ENCODE data around the gene DNAH14.
"Not testable (repeated sequence)": the region's sequence is repeated elsewhere in the genome, so short reads cannot be mapped to it uniquely, and the experiment has no call there.

The DNAH14 gene

GRCh38 chr1:225360119-225360518, 430.6 kb downstream of the DNAH14 start:
- DNase-seq: no peak

DNA sequence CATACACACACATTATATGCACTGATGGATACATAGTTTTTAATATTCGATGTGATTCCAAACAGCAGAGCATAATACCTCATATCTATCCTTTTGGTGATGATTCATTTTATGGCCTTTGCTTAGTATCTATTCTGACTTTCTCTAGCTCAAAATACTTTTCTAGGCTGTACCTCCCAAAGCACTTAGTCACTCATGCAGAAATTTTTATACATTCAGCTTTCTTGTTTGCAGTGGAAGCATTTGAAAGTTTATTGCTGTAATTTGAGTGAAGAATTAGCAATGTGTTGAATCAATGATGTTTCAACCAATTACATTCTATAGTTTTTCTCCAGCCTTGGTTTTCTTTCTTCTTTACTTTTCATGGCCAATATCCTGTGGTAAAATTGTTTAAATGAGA, 431.7 kb downstream of the DNAH14 start:
- DNase-seq: no peak

GRCh38 chr1:225362805-225363204, 433.3 kb downstream of the DNAH14 start:
- no peak for DNase-seq

- DNase-seq: no peak
Measured at GRCh38 chr1:225364439-225364838, 435.0 kb downstream of the DNAH14 start.

GRCh38 chr1:225366018-225366417, 436.5 kb downstream of the DNAH14 start:
- DNase-seq: no peak

DNA sequence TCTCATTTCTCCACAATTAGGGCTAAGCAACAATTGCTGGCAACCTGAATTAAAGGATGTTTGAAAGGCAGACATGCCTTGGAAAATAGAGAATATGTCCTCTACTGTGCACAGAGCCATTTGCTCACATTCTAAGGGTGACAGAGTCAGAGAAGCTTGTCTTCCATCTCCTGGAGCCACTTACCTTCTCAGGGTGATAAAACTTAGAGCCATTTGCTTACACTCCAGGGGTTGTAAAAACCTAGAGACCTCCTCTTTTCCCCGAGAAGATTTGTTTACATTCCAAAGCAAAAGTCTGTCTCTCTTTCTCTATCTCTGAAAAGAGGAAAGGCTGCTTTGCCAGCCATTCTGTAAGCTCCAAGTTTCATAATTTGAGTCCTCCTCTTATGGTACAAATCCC, 437.1 kb downstream of the DNAH14 start:
- DNase-seq: no peak

DNA sequence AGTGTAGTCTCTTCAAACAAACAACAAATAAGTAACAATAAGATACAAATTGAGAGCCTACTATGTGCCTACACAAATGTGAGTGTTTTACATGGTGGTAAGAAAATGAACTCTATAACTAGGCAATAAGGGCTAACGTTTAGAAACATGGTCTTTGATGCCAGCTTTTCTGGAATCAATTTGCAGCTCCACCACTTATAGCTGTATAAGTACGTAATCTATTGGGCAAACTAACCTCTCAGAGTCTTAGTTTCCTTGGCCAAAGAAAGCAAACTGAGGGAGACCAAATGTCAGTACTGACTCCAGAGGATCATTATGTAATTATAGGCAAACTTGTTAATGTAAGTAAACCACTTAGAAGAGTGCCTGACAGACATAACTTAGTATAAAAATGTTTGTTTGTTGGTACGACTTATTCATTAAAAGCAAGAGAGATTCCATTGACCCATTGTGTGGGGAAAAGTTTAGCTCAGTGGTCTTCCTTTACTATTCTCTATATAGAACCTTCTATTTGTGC, 438.6 kb downstream of the DNAH14 start:
- no peak for DNase-seq

- no peak for DNase-seq
Measured at GRCh38 chr1:225371366-225372010, 442.0 kb downstream of the DNAH14 start.

GRCh38 chr1:225373155-225373554, 443.7 kb downstream of the DNAH14 start:
- DNase-seq: no peak

GRCh38 chr1:225374996-225375395, 445.5 kb downstream of the DNAH14 start:
- DNase-seq: no peak

- DNase-seq: no peak
Measured at GRCh38 chr1:225378880-225379279, 449.4 kb downstream of the DNAH14 start.

DNA sequence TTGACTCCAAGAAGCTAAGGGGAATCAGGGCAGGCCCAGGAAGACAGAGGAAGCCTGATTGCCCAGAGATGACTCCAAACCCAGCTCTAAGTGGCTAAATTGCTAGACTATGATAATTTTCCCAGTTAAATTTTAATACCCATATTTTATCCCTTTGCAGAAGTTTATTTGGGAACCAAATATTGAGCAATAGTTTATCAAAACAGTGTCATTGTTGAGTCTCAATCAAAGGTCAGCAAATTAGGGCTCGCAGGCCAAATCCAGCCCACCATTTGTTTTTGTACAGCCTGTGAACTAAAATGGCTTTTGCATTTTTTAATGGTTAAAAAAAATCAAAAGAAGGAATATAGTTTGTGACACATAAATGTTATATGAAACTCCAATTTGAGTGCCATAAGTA, 451.2 kb downstream of the DNAH14 start:
- DNase-seq: no peak

GRCh38 chr1:225386860-225387259, 457.4 kb downstream of the DNAH14 start:
- DNase-seq: not testable (repeated sequence)

DNA sequence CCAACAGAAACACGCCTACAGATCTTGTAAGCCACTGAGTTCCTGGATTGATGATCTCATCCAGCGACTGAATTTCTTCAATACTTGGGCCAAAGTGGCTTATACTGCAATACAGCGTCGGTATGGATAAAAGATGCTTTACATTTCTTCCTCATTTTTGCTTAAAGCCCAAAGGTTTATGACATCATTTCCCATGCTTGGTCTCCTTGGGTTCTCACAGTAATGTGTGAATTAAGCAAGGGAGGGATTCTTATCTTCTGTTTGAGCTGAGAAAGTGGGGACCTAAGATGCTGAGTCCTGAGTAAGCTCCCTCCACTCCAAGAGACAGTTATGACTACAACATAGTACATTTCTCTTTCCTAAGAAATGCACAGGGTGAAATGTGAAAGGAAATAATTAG, 458.9 kb downstream of the DNAH14 start:
- DNase-seq: no peak

DNA sequence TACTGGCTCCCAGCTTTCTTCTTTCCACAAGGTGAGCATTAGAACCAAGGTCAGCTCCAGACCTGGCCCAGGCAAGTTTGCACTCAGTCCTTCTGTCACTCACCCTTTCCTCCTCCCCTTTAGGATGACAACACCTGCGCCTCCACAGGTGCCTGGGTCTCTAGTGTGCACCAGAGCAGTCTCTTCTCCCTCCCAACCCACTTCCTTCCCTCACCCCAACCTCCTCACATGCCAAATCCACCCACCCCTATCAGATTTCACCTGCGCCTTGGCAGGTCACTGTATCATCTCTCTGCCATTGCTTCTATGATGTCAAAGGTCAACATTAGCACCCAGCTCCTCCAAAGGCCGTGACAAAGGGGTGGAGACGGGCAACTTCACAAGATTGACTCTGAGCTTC, 460.4 kb downstream of the DNAH14 start:
- DNase-seq: no peak

DNA sequence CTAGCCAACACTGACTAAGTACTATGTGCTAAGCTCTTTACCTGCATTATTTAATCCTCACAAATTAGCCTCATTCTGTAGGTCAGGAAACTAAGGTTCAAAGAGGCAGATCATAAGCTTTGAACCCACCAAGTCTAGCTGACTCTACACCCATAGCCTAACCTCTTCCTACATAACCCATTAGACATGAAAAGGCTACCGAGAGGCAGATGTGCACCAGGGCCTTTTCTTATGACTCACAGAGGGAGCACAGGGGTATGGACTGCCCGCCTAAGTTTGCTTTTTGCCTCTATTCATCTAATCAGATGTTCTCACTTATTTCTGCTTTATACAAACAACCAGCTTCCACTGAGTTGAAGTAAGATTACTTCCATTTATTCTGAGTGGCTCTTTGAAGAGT, 466.9 kb downstream of the DNAH14 start:
- DNase-seq: no peak

GRCh38 chr1:225400968-225401367, 471.5 kb downstream of the DNAH14 start:
- DNase-seq: no peak

DNA sequence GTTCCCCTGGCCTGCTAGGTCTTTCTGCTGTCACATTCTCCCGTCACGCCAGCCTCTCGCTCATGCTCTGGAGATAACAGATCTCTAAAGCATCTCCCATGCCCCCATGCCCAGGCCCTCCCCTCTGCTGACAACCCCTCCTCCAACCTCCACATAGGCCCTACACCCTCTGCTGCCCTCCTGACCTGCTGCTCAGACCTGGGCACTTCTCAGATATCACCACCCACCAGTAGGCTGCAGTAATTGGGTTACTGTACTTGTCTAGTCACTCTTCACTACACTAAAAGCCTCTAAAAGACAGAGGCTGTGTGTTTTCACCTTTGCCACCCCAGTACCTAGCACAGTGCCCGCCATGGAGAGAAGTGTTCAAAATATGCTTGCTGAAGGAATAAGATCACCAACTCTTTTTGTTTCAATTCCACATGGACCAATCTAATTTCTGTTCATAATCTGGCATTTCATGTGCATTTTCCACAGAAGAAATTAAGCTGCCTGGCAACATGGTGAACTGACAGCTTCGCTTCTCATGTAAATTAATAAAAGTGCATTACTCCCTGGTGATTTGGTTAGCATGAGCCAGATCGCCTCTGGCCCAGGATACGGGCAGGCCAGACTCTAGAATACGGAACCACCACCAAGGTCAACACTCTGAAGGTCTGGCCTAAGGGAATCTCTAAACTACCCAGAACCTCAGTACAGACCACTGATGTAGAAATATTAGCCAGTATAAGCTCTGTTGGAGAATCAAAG, 477.7 kb downstream of the DNAH14 start:
- DNase-seq: no peak

DNA sequence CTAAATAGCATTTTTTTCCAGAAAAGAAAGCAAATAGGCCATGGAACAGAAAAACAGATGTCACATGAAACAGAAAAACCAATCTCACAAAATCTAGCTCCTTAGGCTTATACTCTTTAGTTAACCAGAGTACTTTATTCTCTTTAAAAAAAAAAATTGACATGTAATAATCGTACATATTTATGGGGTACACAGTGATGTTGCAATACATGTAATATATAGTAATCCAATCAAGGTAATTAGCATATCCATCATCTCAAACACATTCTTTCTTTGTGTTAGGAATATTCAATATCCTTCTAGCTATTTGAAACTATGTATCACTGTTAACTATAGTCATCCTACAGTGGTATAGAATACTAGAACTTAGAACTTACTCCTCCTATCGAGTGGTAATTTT, 478.3 kb downstream of the DNAH14 start:
- no peak for DNase-seq

DNA sequence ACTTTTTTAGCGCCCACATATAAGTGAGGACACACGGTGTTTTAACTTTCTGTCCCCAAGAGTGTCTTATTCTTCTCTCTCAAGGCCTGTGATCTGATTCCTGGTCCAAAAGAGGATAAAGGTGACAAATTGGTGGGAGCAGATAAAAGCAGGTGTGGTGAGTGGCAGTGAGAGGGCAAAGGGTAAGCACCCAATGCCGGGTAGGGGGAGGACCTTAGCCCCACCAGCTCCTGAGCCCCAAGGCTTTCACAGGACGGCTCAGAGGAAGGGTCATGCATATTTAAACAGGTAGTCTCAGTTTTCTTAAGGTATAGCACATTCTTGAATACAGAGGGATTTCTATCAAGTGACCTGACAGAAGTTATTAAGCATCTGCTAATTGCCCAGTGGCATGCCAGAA, 478.8 kb downstream of the DNAH14 start:
- no peak for DNase-seq

GRCh38 chr1:225409051-225409450, 479.6 kb downstream of the DNAH14 start:
- no peak for DNase-seq

DNA sequence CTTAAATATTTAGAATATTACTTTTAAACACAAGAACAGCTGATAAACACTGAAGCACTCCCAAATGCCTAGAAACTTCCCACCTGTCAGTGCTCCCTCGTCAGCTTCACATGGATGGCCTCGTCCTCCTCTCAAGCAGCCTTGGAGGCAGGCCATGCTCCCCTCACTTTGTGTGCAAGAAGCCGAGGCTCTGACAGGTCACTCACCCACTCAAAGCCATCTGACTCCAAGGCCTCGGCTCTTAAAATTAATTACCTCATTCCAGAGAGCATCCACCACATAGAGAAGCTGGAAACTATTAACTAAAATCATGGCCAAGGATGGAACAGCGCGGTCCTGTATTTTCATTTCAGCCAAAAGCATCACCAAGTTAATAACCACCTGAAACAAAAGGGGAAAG, 480.6 kb downstream of the DNAH14 start:
- DNase-seq: no peak

DNA sequence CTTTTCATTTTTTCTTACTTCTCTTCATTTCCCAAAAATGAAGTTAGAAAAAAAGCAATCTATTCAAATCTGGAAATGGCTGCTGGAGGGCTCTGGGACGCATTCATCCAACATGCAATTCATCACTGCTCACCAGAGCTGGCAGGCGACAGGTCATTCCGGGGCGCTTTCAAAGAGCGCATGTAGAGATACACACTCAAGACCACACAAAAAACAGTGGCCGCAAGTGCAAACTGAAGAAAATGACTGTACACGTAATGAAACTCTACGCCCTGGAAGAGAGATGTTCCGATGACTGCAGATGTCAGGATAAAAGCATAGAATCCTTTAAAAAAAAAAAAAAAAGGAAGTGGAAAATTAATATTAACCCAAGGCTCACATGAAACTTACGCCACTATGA, 482.8 kb downstream of the DNAH14 start:
- no peak for DNase-seq

DNA sequence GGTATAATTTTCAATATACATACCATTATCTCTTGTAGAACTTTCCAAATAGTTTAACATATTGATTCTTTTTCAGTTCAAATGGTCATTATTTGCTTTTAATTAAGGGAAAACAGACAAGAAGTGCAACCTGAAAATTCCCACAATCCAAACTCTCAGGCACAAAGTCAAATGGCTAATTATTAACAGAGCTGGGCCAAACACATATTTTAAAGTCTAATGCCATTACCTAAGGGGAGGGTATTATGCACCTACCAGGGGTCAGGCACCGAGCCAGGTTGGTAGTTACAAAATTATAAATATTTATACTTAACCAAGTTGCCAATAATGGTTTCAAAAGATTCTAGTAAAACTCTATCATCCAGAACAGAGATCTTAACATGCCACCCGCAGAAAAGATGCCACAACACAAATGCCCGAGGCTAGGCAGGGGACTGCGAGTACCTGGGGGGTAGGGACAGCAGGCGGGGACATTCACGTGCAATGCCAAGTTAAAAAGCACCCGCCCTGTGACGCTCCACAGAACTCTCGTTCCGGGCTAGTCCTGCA, 483.4 kb downstream of the DNAH14 start:
- no peak for DNase-seq

All from NCI-H774 (cell line).